K562 (cell line): ENCODE measurements around the gene SUSD5. TPM values are rescaled to one million over a fixed set of nuclear protein-coding genes. Genes with fewer than 3 reads are reported as not detected.

ENCODE experiments used
- ATAC-seq: fragments of 200-7000 bp; cut with Tn5 transposase; 3 replicates; pipeline ENCODE4 v1.9.1; 2020; ENCODE audit warnings: moderate library complexity
- BruUV-seq: library from RNA; stranded (reverse); fragments of 400-500 nt; replicated peaks from 2 replicates; lab custom pipeline; 2021; lab: Mats Ljungman, UMichigan
- CTCF ChIA-PET: fragments of 300-600 bp; formaldehyde crosslinking; extraction: SDS; loops from one replicate; lab custom pipeline; 2021; ENCODE audit warnings: low intra/inter-chr PET ratio; lab: Yijun Ruan, JAX
- POLR2A ChIA-PET: fragments of 300-600, 350-650 bp; sonication (Branson Sonifier 250); formaldehyde crosslinking; extraction: SDS; loops from one replicate; lab custom pipeline; 2021; ENCODE audit warnings: antibody characterized with exemption, inconsistent platforms; lab: Yijun Ruan, JAX
- DNase-seq, 4 experiments: peaks; one replicate each; pipeline versions ENCODE4 v3.0.0 to v3.0.0-alpha.2; 2011 to 2018; ENCODE audit warnings: low spot score in 3 of 4, mixed read lengths in 3 of 4; ENCODE audit errors: extremely low read depth in 1 of 4
- FAIRE-seq: peaks from 2 replicates; lab custom pipeline; 2011; peaks lifted over from hg19 to GRCh38; lab: Jason Lieb, UNC
- H2AFZ ChIP-seq: 2 replicates; pipeline ENCODE4 v1.6.0; 2011; ENCODE audit warnings: low read depth, low read length, control low read depth, inconsistent platforms
- H3K27ac ChIP-seq: fragments of 200-600 bp; 3 replicates; pipeline ENCODE4 v1.8.0; 2011; ENCODE audit warnings: low read depth, mild to moderate bottlenecking, control low read depth, inconsistent platforms, low read length, moderate library complexity, mixed read lengths; ENCODE audit errors: extremely low read depth
- H3K27me3 ChIP-seq, 2 experiments: fragments of 300-600 bp in 1 of 2; 2 replicates in 1 of 2; 3 replicates in 1 of 2; pipeline versions ENCODE4 v1.6.0 to v1.8.0; 2011; ENCODE audit warnings: inconsistent platforms in 2 of 2, low read length in 2 of 2, mild to moderate bottlenecking in 1 of 2, mixed read lengths in 1 of 2, moderate library complexity in 1 of 2; ENCODE audit not compliant: control insufficient read depth in 2 of 2, insufficient read depth in 2 of 2
- H3K36me3 ChIP-seq: fragments of 300-600 bp; 3 replicates; pipeline ENCODE4 v1.8.0; 2011; ENCODE audit warnings: mild to moderate bottlenecking, low read length, inconsistent platforms; ENCODE audit not compliant: control insufficient read depth, insufficient read depth
- H3K4me1 ChIP-seq, 2 experiments: fragments of 200-600 bp in 1 of 2; replicated peaks in 1 of 2; 2 replicates in 1 of 2; 3 replicates in 1 of 2; pipeline versions ENCODE4 v1.5.1 to v1.8.0; 2011; ENCODE audit warnings: inconsistent platforms in 2 of 2, low read length in 2 of 2, mild to moderate bottlenecking in 1 of 2, mixed read lengths in 1 of 2, moderate library complexity in 1 of 2; ENCODE audit not compliant: control insufficient read depth in 2 of 2, insufficient read depth in 2 of 2
- H3K4me2 ChIP-seq: 2 replicates; pipeline ENCODE4 v1.6.1; 2011; ENCODE audit warnings: low read length, control low read depth, inconsistent platforms, mixed read lengths; ENCODE audit not compliant: insufficient read depth
- H3K4me3 ChIP-seq: fragments of 200-600 bp; sonication (generic), shearing (Covaris generic); 2 replicates; pipeline ENCODE4 v1.5.1; 2016; ENCODE audit warnings: control low read depth, inconsistent platforms
- H3K79me2 ChIP-seq: fragments of 200-600 bp; 3 replicates; pipeline ENCODE4 v1.8.0; 2011; ENCODE audit warnings: low read length, inconsistent platforms; ENCODE audit not compliant: control insufficient read depth, insufficient read depth
- H3K9ac ChIP-seq, 2 experiments: 2 replicates each; pipeline versions ENCODE4 v1.6.0 to v1.6.1; 2011; ENCODE audit warnings: low read depth in 2 of 2, low read length in 2 of 2, control low read depth in 1 of 2, inconsistent platforms in 1 of 2, mild to moderate bottlenecking in 1 of 2, mixed read lengths in 1 of 2; ENCODE audit not compliant: insufficient read depth in 1 of 2
- H3K9me1 ChIP-seq: one replicate; pipeline ENCODE4 v1.6.0; 2011; ENCODE audit warnings: inconsistent platforms, mild to moderate bottlenecking, low read length, moderate library complexity; ENCODE audit not compliant: control insufficient read depth, insufficient read depth
- H3K9me3 ChIP-seq: replicated peaks from 2 replicates; pipeline ENCODE4 v1.5.1; 2011; ENCODE audit warnings: low read depth, low read length, inconsistent platforms; ENCODE audit not compliant: control insufficient read depth, insufficient read depth
- H4K20me1 ChIP-seq: replicated peaks from 2 replicates; pipeline ENCODE4 v1.6.1; 2011; ENCODE audit warnings: low read length, inconsistent platforms, mixed read lengths; ENCODE audit not compliant: control insufficient read depth, insufficient read depth
- AFF1 ChIP-seq, 2 experiments: fragments of 450-650 bp; IDR thresholded peaks; 2 replicates each; pipeline ENCODE4 v1.6.1; 2018; ENCODE audit warnings: mild to moderate bottlenecking in 2 of 2, low read depth in 1 of 2; ENCODE audit not compliant: partially characterized antibody in 2 of 2
- ATF1 ChIP-seq, 2 experiments: fragments of 450-650 bp in 1 of 2; IDR thresholded peaks; 2 replicates each; pipeline ENCODE4 v1.6.1; 2016; ENCODE audit warnings: missing compliant biosample characterization in 1 of 2, missing genetic modification characterization in 1 of 2
- ATF4 ChIP-seq: fragments of 450-650 bp; formaldehyde crosslinking; IDR thresholded peaks from 2 replicates; pipeline ENCODE4 v1.4.0; 2022; ENCODE audit warnings: mild to moderate bottlenecking, moderate library complexity
- ATF6 ChIP-seq: sonication (generic); formaldehyde crosslinking; IDR thresholded peaks from 2 replicates; pipeline ENCODE4 v1.4.0; 2020; ENCODE audit warnings: mild to moderate bottlenecking, missing genetic modification reagents
- E2F3 ChIP-seq: fragments of 250-450 bp; sonication (Bioruptor Pico); IDR thresholded peaks from 2 replicates; pipeline ENCODE4 v1.4.0; 2020; ENCODE audit warnings: mild to moderate bottlenecking
- HCFC1 ChIP-seq: IDR thresholded peaks from 2 replicates; pipeline ENCODE4 v1.6.1; 2012; ENCODE audit warnings: low read depth, low read length, improper control_type of control experiment
- HLTF ChIP-seq: fragments of 450-650 bp; IDR thresholded peaks from 2 replicates; pipeline ENCODE4 v1.6.1; 2016
- NEUROD1 ChIP-seq: fragments of 150-350 bp; IDR thresholded peaks from 2 replicates; pipeline ENCODE4 v1.6.1; 2014; ENCODE audit warnings: borderline replicate concordance, low read length, low read depth; ENCODE audit not compliant: partially characterized antibody
- NONO ChIP-seq, 2 experiments: fragments of 200-400 bp in 1 of 2; fragments of 450-650 bp in 1 of 2; formaldehyde crosslinking in 1 of 2; IDR thresholded peaks; 2 replicates each; pipeline ENCODE4 v1.6.1; 2017; ENCODE audit warnings: low read depth in 2 of 2, mild to moderate bottlenecking in 2 of 2, moderate library complexity in 2 of 2, low read length in 1 of 2
- RBM34 ChIP-seq: fragments of 200-400 bp; formaldehyde crosslinking; IDR thresholded peaks from 2 replicates; pipeline ENCODE4 v1.6.1; 2018; ENCODE audit warnings: low read length, borderline replicate concordance; ENCODE audit not compliant: insufficient read depth
- THAP7 ChIP-seq: fragments of 250-450 bp; sonication (Bioruptor Pico); IDR thresholded peaks from 2 replicates; pipeline ENCODE4 v1.5.0; 2021
- ZBTB26 ChIP-seq: fragments of 450-650 bp; formaldehyde crosslinking; IDR thresholded peaks from 2 replicates; pipeline ENCODE4 v1.4.0; 2022; ENCODE audit warnings: missing genetic modification characterization
- ZNF263 ChIP-seq: sonication (generic); formaldehyde crosslinking; IDR thresholded peaks from 2 replicates; pipeline ENCODE4 v1.8.0; 2022; ENCODE audit warnings: mild to moderate bottlenecking, missing genetic modification reagents, borderline replicate concordance
- WGBS: fragments of 100-300 bp; shearing (Covaris generic); methylation state at CpG from one replicate; pipeline ENCODE4 v1.1.6; 2016; ENCODE audit warnings: low coverage, mixed read lengths; ENCODE audit not compliant: insufficient coverage; ENCODE audit errors: missing lambda C conversion rate; 5-methylcytosine and 5-hydroxymethylcytosine counted together
- in situ Hi-C: fragments of 300-500 bp; cut with MboI; formaldehyde crosslinking; loops from 4 replicates; pipeline ENCODE4 v1.15.0; 2018; ENCODE audit warnings: inconsistent platforms, mixed read lengths
- intact Hi-C: fragments of 100-400 bp; cut with micrococcal nuclease; formaldehyde crosslinking; loops from 2 replicates; pipeline ENCODE4 v1.14.2; 2022
- polyA plus RNA-seq, 8 experiments: library from polyadenylated mRNA; depleted of rRNA in 4 of 8; stranded (reverse) in 5 of 8; unstranded in 3 of 8; fragments of >200 nt; fragmentation: Nextera tagmentation in 2 of 8; fragmentation: Illumina TruSeq in 1 of 8; extraction: Ambion mirVana in 2 of 8; extraction: Trizol in 1 of 8; gene quantifications; 2 replicates each; pipeline versions ENCODE4 v1.2.1 to v1.2.3, GENCODE V29; 2011 to 2014; ENCODE audit warnings: inconsistent platforms in 1 of 8, missing spikeins in 1 of 8
- total RNA-seq, 7 experiments: library from RNA; depleted of rRNA in 6 of 7; stranded (reverse); fragments of >200 nt in 6 of 7; fragmentation: Illumina TruSeq in 2 of 7; extraction: Trizol in 2 of 7; gene quantifications; 2 replicates each; pipeline versions ENCODE4 v1.2.1 to v1.2.3, GENCODE V29; 2011 to 2021; ENCODE audit warnings: low replicate concordance in 1 of 7

SUSD5 gene
- total and polyA plus RNA-seq, 9 of the 15 experiments (the other 6 are each of a cell fraction or from before 2014, with no cell fraction given) = not detected

- Histone ChIP-seq H3K4me2 (no peak overlapping the region), H4K20me1 (no peaks in the 10 kb centered on the region; the same call in 1 of the 2 replicates), H3K4me3 (no peak overlapping the region), H2AFZ (no peak overlapping the region), H3K9me3 (no peaks in the 10 kb centered on the region), H3K27me3 (peaks cover 40 to 48% of the 10 kb centered on the region in 2 experiments), H3K79me2 (no peaks in the 10 kb centered on the region), H3K9ac (no peak overlapping the region), H3K9me1 (no peaks in the 10 kb centered on the region), H3K27ac (no peak overlapping the region), H3K4me1 (peaks cover 0 to 6% of the 10 kb centered on the region in 2 experiments; a peak in 1 of 5 replicates), H3K36me3 (no peaks in the 10 kb centered on the region)
- DNase-seq = no peak
- BruUV-seq = no TSS peak
- in situ Hi-C loops = no loop called here
- 6% methylated on average over 14 of the region's 15 CpGs for WGBS
- ChIA-PET CTCF (no interaction called here), POLR2A (interaction anchor here (1.0 kb wide), 1 partner anchor 11 kb away, joined by 3 read pairs; no protein-coding TSS in a partner anchor)
- TF ChIP-seq HCFC1 = no peak
- no peak for TF ChIP-seq ZNF263 (CRISPR knock-in tag)
- no peak for TF ChIP-seq THAP7 (CRISPR knock-in tag)
- no peak for TF ChIP-seq ATF1 (CRISPR knock-in tag; IDR thresholded peaks at IDR 0.05)
- no peak for TF ChIP-seq ATF1 (tag; IDR thresholded peaks at IDR 0.05)
- TF ChIP-seq NONO (IDR thresholded peaks at IDR 0.05; ENCODE audit: low read depth in 2 of 2, low read length in 1 of 2) = no peak
- TF ChIP-seq ATF4 (CRISPR knock-in tag) = no peak
- no peak for TF ChIP-seq HLTF
- TF ChIP-seq NEUROD1 = no peak
- TF ChIP-seq ATF6 = no peak
- TF ChIP-seq RBM34 = no peak
- no peak for TF ChIP-seq E2F3 (CRISPR knock-in tag)
- TF ChIP-seq ZBTB26 (CRISPR knock-in tag) = no peak
- no peak for TF ChIP-seq AFF1 (IDR thresholded peaks at IDR 0.05; ENCODE audit: low read depth in 1 of 2, partially characterized antibody in 2 of 2)
- no peak for ATAC-seq
- intact Hi-C loops = no loop called here
- FAIRE-seq = no peak
Measured at GRCh38 chr3:33219175-33219487, 521 bp upstream of the SUSD5 start.
